HepG2 (cell line): ENCODE data around the gene BET1L. TPM values are rescaled to one million over a fixed set of nuclear protein-coding genes. Genes with fewer than 3 reads are reported as not detected.

Experiments used
- AGO1 ChIP-seq: fragments of 200-400 bp; formaldehyde crosslinking; IDR thresholded peaks from 2 replicates; pipeline ENCODE4 v1.6.1; 2017; ENCODE audit warnings: mild to moderate bottlenecking, low read depth, low read length, moderate library complexity; ENCODE audit not compliant: poor library complexity, severe bottlenecking
- CERS6 ChIP-seq: sonication (generic); formaldehyde crosslinking; IDR thresholded peaks from 2 replicates; pipeline ENCODE4 v1.5.0; 2020; ENCODE audit warnings: missing genetic modification reagents
- IKZF4 ChIP-seq: sonication (generic); formaldehyde crosslinking; IDR thresholded peaks from 2 replicates; pipeline ENCODE4 v1.5.1; 2020; ENCODE audit warnings: borderline replicate concordance, mild to moderate bottlenecking, low read depth, missing genetic modification reagents; ENCODE audit errors: not compliant biosample characterization
- PATZ1 ChIP-seq: sonication (generic); formaldehyde crosslinking; IDR thresholded peaks from 2 replicates; pipeline ENCODE4 v1.4.0; 2020; ENCODE audit warnings: missing genetic modification reagents
- SKI ChIP-seq: fragments of 450-650 bp; IDR thresholded peaks from one replicate; pipeline ENCODE4 v1.6.1; 2018; ENCODE audit warnings: mild to moderate bottlenecking; ENCODE audit not compliant: partially characterized antibody
- YY1 ChIP-seq: IDR thresholded peaks from 2 replicates; pipeline ENCODE4 v1.6.1; 2011; ENCODE audit warnings: low read length, low read depth, moderate library complexity, mild to moderate bottlenecking; ENCODE audit not compliant: insufficient read depth, insufficient replicate concordance
- ZBTB49 ChIP-seq: sonication (generic); formaldehyde crosslinking; IDR thresholded peaks from 2 replicates; pipeline ENCODE4 v1.4.0; 2020; ENCODE audit warnings: missing genetic modification reagents, borderline replicate concordance
- ZFP36L2 ChIP-seq: sonication (generic); formaldehyde crosslinking; IDR thresholded peaks from 2 replicates; pipeline ENCODE4 v1.4.0; 2020; ENCODE audit warnings: missing genetic modification reagents
- ZGPAT ChIP-seq: IDR thresholded peaks from 2 replicates; pipeline ENCODE4 v1.6.1; 2016; ENCODE audit warnings: mild to moderate bottlenecking
- ZHX1 ChIP-seq: sonication (generic); formaldehyde crosslinking; IDR thresholded peaks from 2 replicates; pipeline ENCODE4 v1.8.1; 2022; ENCODE audit warnings: low read depth, mild to moderate bottlenecking, missing genetic modification reagents
- ZKSCAN5 ChIP-seq: sonication (generic); formaldehyde crosslinking; IDR thresholded peaks from 2 replicates; pipeline ENCODE4 v1.5.1; 2020; ENCODE audit warnings: mild to moderate bottlenecking, missing genetic modification reagents
- ZNF3 ChIP-seq: IDR thresholded peaks from 2 replicates; pipeline ENCODE4 v1.7.0; 2017; ENCODE audit warnings: inconsistent platforms
- ZNF543 ChIP-seq: sonication (generic); formaldehyde crosslinking; IDR thresholded peaks from 2 replicates; pipeline ENCODE4 v1.4.0; 2020; ENCODE audit warnings: mild to moderate bottlenecking, missing genetic modification reagents
- ZNF761 ChIP-seq: sonication (generic); formaldehyde crosslinking; conservative IDR thresholded peaks from 2 replicates; pipeline ENCODE4 v1.4.0; 2020; ENCODE audit warnings: mild to moderate bottlenecking, missing genetic modification reagents
- ZNF773 ChIP-seq: sonication (generic); formaldehyde crosslinking; IDR thresholded peaks from 2 replicates; pipeline ENCODE4 v1.4.0; 2020; ENCODE audit warnings: missing genetic modification reagents, borderline replicate concordance
- ZSCAN5A ChIP-seq: sonication (generic); formaldehyde crosslinking; IDR thresholded peaks from 2 replicates; pipeline ENCODE4 v1.8.0; 2022; ENCODE audit warnings: mild to moderate bottlenecking, missing genetic modification reagents, borderline replicate concordance
- polyA plus RNA-seq, 8 experiments: library from polyadenylated mRNA; depleted of rRNA in 3 of 8; stranded (reverse) in 7 of 8; unstranded in 1 of 8; fragments of >200 nt; fragmentation: Illumina TruSeq in 4 of 8; extraction: Trizol in 4 of 8; gene quantifications; 2 replicates each; pipeline versions ENCODE4 v1.2.1 to v1.2.3, GENCODE V29; 2011 to 2016; ENCODE audit warnings: low read depth in 4 of 8, missing spikeins in 1 of 8, mixed read lengths in 1 of 8; ENCODE audit not compliant: insufficient read depth in 1 of 8
- total RNA-seq, 5 experiments: library from RNA; depleted of rRNA; stranded (reverse); fragments of >200 nt; fragmentation: Illumina TruSeq; extraction: Trizol; gene quantifications; 2 replicates each; pipeline ENCODE4 v1.2.3, GENCODE V29; 2016; ENCODE audit warnings: low read depth in 1 of 5

The BET1L gene
- total and polyA plus RNA-seq, 2 of the 13 experiments (the other 11 are each of a cell fraction or from before 2014, with no cell fraction given): 26.2 to 59.6 TPM

- TF ChIP-seq IKZF4 (CRISPR knock-in tag): peak; percentile 56
- TF ChIP-seq ZNF761: no peak
- no peak for TF ChIP-seq ZSCAN5A (CRISPR knock-in tag)
- no peak for TF ChIP-seq ZNF3 (CRISPR knock-in tag)
- TF ChIP-seq SKI: peak; percentile 48
- no peak for TF ChIP-seq AGO1
- TF ChIP-seq ZGPAT (CRISPR knock-in tag): peak; percentile 22; the same call in 1 of the 2 replicates
- TF ChIP-seq ZHX1: no peak
- TF ChIP-seq ZFP36L2: no peak
- TF ChIP-seq ZBTB49 (CRISPR knock-in tag): no peak
- peak; percentile 58; the same call in 1 of the 2 replicates for TF ChIP-seq PATZ1
- no peak for TF ChIP-seq CERS6 (CRISPR knock-in tag)
- TF ChIP-seq ZNF773 (CRISPR knock-in tag): peak; percentile 28; the same call in 1 of the 2 replicates
- TF ChIP-seq ZNF543 (CRISPR knock-in tag): 0 out of 2 replicates have a peak, but pooled peaks have one; percentile 21
- peak; percentile 88 for TF ChIP-seq YY1
- no peak for TF ChIP-seq ZKSCAN5 (CRISPR knock-in tag)
These were observed 29.0 kb upstream of the BET1L start, which contains the start of gene SIRT3 (continued) for GRCh38 chr11:235997-236773.
